Iris pigment epithelial cell (primary cell): Measurements from ENCODE around the gene MEIS2.

Source experiments
- DNase-seq: peaks from one replicate; pipeline ENCODE4 v3.0.0-alpha.2; 2011; ENCODE audit warnings: low read depth

Gene MEIS2

DNA sequence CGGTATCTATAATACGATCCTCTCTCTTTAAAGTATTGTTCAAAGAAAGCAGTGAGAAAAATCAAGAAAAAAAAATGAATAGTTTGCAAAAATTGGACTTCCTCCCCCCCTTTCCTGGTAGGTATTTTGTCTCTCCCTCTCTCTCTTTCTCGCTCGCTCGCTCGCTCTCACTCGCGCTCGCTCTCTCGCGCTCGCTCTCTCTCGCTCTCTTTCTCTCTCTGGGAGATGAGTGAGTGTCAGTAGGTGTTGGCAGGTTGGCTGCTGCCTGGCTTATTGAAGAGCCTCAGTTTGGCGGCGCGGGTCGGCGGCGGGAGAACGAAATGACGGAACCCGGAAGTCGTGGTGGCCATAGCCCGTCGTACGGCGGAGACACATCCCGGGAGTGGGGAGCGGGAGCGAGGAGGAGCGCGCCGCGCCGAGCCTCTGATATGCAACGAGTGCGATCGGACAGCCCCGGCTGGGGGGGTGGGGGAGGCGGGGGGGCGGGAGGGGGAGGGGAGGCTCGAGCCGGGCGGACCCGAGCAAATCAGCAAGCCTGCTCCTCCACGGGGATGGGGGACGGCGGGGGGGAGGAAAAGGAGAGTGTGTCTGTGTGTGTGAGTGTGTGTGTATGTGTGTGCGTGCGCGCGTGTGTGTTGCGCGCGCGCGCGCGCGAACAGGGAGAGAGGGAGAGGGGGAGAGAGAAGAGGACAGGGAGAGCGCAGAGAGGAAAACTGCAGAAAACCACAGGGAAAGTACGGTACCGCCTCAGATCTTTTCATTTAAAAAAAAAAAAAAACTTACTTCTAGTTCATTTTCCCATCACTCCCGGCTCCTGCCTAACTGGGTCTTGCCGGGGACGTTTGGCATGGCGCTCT is at the start of gene MEIS2:
TSS of gene MEIS2 (minus strand) at position 441 of the 857 bp plus-strand sequence. CDS start 1,083 bp downstream, outside the sequence.
- peak; percentile 90 for DNase-seq

DNA sequence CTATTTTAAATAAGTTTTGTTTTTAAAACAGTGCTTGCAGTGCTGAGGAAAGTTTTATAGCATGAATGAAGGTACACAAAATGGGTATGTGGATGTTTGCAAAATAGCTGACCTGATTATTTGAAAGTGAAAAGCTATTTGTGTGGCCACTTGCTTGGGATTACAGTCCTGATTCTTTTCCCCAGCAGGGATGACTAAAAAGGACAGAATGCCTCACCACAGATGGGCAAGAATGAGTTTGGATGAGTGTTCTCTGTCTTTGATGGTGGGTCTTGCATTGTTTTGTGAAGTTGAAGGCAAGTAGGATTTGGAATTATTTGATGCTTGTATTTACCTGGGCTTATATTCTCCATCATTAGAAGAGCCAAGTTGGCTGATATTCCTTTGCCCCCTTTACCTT is 48.8 kb upstream of the MEIS2 start:
- DNase-seq, result no peak

DNA sequence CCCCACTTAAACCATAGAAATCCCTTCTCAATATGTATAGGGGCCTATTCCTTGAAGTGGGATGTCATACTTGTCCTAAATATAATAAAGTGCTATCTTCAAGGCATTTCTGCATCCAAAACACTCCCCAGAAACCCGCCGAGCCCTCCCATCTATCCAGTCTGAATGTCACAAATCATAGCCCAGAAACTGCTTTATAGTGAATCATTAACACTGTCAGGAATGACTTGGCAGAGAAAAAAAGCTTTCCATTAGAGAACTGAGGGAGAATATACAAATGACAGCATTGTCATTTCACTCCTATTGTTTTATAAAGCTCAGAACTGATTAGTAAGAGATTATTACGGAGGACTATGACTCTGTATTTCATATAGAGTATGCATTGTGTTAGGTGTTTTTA is 48.4 kb upstream of the MEIS2 start:
- DNase-seq, result no peak

DNA sequence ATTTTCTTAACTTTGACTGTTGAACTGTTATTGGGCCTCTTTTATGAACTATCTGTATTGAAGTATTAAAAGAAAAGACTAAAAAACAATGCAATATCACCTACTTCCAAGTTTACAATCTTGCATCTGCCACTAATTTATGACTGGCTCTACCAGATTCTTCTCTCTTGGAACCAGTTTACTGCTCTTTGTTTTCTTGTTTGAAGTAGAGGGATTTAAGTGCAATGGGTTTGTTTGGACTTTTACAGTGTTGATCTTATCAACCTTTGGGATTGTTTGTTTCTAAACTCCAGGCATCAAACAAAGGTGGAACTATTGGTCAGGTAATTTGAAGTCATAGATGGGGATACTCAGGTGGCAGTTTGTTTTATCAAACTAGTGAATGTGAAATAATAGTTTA is 43.0 kb upstream of the MEIS2 start:
- no peak for DNase-seq

DNA sequence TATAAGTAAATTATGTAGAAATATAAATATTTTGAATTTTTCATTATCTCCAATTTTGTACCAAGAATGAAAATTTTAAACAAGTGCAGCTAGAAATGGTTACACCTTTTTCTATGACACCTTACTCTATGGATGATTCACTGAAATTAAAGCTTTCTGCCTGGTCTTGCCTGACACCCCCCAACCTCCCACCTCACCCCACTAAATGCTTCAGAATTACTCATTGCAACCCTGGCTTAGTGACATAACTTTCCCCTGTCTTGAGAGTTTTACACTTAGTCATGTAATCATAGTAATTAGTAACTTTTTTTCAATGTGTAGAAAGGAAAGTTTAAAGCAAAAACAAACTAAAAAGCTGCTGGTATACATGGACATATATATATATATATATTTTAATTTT is 42.0 kb upstream of the MEIS2 start:
- no peak for DNase-seq

DNA sequence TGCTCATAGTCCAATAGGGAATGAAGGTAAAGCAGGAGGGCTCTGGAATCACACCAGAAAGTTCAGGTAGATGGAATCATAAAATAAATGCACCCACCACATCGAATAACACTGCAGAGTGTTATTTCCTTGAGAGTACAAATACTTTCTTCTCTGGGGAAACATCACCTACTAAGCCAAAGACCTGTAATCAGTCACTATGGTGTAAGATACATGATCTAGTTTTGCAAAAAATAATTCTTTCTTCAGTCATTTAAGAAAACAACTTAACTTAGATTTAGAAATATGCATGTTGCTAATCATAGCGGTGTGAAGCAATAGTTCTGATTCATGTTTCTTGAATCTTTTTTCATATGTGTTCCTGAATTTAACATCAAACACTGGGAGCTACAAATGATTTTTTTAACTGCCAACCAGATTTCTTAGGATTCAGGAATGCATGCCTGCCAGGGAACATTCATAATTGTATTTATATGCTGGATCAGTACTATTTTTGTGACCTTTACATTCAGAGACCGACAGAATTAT is 40.2 kb upstream of the MEIS2 start:
- DNase-seq, result peak; percentile 21

DNA sequence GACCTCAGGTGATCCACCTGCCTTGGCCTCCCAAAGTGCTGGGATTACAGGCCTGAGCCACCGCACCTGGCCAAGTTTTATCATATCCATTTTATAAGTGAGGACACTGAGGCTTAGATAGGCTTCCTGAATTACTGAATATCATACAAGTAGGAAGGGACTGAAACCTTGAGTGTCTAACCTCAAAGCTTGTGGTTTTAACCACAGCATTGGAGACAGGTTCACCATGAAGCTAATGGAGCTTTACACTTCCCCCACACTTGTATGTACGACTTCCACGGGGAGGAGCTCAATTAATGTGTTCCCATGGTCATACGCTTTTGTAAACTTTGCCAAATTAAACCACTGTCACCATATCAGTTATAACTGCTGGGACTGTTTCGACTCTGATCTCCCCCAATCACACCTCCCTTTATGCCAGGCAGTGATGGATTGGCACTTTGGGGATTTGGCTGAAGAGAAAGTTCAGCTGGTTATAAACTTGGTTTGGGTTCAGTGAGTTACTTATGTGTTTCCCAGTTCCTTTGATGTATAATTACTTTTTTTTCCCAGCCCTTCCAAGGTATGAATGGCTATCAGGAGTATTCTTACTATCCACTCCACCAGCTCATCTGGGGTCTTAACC is 38.4 kb upstream of the MEIS2 start:
- no peak for DNase-seq

DNA sequence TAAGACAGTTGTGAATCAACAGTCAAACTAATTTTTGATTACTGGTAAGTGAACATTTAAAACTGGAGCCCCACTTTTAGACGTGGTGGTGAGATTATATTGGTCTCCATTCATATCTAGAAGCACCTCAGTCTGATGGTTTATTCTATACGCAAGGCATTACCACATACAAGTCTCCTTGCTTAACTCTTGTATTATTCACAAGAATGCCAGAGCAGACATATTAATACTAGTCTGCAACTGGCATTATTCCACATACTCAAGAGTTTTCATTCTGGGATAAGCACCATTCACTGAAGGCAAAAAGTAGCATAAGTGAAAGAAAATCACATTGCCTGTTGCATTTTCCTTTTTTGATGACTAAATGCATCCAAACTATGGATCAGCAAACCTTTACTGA is 36.9 kb upstream of the MEIS2 start:
- peak; percentile 25 for DNase-seq

DNA sequence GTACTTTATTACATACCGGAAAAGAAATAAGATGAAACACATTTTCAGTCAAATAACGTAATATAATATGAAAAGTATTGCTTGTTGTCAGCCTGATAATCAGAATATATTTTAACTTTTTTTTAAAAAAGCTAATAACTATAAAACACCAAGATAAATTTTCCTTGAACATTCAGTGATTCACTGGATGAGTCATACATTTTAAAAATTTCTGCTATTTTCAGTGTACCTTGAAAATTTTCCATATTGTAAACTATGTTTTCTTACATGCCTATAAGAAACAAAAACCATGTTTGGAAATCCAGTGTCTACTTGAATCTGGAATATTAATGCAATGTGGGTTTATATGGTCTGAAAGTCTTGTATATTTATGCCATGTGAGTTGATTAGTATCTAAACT is 36.3 kb upstream of the MEIS2 start:
- DNase-seq, result peak; percentile 47

DNA sequence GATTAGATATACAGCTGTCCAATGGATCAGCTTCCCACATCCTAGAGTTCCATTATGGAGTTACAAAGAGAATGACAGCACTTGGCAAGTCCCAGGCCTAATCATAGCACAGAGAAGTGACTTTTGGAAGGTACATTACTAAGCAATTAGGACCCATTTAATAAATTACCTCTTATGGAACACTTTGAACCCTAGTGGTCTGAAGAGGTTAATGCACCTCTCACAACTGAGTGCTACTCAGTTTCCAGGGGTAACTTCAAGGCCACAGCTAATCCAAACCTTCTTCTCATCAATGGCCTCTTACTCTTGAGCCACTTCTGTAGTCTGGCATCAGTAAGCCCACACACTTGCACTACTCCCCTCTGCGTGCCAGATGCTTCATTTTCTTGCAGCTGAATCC is 34.9 kb upstream of the MEIS2 start:
- peak; percentile 11 for DNase-seq

DNA sequence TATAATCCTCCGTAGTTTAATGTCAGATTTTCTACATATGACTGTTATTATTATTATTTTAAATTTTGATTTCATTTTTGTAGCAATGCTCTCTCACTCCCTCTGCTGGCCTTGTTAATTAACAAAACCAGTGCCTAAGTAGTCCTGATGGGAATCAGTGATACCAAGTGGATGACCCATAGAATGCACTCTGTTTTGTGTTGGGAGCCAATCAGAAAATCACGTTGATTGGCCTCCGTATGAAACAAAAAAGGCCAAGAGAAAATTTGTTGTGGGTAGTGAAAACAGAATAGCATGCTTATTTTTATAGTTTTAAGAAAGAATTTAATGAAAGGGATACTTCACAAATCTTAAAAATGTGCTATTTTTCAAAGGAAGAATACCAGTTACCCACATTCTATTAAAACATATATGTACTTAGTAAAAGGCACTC is 34.4 kb upstream of the MEIS2 start:
- DNase-seq, result peak; percentile 47

DNA sequence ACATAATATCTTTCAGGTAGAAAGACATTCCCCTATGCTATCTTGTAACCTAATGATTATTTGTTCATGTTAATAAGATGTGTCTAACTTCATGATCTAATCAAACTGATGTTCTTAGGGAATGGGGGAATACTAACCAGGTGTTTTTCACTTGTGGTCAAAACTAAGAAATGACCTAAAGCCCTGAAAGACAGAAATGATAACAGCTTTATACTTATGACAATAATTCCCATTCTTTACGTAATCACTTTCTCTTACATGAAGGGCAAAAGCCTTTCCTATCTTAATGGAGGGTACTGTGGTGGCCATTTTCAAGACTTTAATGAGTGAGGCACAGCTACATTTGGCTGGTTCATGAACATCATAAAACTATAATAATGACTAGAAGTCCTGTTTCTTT is 33.9 kb upstream of the MEIS2 start:
- DNase-seq, result no peak

DNA sequence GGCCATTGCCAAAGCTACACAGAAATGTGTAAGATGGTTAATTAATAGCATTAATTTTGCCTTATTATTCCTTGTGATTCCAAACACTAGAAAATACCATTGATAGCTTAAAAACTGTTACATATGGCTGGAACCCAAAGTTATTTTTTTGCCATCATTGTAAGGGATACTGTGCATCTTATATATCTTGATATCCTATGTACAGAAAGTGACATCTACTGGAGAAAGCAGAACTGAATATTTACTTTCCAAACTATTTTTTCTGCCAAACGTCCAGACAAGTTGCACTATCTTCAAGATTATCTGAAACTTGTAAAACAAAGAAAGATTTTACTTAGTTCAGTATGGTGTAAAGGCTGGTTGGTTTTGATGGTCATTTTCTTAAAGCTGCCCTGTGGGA is 33.3 kb upstream of the MEIS2 start:
- DNase-seq, result peak; percentile 17

DNA sequence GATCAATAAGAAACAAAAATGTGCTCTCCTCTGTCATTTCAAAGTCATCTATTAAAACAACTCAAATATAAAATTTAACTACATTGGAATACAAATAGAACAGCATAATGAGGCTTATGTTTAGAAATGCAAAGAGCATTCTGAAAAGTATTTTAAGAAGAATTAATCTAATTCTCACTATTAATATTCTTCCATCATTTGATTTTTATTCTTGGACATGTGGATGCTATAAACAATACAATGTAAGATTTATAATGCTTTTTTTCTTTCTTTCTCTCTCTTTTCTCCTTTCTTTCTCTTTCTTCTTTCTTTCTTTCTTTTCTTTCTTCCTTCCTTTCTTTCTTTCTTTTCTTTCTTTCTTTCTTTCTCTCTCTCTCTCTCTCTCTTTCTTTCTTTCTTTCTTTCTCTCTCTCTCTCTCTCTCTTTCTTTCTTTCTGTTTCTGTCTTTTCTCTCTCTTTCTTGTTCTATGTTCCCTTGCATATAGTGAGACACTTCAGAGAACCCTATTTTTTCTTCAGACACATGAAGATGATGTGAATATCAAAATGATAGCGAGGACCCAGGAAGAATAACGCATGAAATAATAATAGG is 32.6 kb upstream of the MEIS2 start:
- DNase-seq, result no peak

DNA sequence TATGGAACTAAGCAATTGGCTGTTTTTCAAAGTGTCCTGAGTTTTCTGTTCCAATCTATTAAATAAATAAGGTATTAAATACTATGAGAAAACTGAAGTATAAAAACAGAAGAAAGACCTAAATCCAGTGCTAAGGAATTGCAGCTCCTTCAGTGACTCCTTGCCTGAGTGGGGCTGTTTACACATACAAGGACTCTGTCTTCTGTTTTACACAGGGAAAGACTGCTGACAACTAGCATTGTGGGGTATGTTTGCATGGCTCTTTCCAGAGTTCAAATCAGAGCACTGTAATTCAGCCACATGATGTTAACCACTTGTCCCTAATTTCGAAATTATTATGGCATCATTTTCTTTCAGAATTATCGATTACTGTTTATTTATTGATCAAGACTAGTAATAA is 31.3 kb upstream of the MEIS2 start:
- DNase-seq, result no peak

DNA sequence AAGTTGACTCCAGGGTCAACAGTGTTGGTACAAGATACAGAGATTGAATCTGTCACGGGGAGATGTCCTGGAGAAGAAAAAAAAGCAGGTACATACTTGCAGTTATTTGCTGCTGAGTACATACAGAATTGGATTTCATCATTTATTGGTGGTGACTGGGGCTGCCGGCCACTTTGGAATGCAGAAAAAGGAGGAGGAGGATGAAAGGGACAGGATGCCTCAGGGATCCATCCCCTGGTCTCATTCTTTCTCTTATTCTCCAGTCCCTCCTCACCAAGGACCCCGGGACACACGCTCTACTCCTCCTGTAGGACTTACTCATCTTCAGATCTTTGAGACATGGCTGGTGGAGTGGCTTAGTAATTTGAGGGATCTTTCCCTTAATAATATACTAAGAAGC is 30.0 kb upstream of the MEIS2 start:
- DNase-seq, result no peak

DNA sequence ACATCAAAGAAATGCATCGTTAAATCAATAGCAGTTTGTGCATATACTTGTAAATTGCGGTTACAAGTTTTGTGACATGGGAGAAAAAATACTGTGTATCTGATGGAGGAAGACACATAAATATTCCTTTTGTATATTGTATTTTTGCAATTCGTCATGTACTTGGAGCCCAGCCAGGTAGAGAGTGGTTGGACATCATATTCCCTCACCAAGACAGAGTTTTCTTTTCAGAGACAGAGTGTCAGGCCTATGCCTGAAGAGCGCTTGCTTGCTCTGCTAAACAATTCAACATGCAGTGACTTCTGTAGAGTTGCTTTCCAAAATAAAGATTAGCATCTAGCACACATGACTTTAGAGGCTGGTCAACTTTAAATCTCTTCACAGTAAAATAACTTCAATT is 24.8 kb upstream of the MEIS2 start:
- DNase-seq, result no peak

DNA sequence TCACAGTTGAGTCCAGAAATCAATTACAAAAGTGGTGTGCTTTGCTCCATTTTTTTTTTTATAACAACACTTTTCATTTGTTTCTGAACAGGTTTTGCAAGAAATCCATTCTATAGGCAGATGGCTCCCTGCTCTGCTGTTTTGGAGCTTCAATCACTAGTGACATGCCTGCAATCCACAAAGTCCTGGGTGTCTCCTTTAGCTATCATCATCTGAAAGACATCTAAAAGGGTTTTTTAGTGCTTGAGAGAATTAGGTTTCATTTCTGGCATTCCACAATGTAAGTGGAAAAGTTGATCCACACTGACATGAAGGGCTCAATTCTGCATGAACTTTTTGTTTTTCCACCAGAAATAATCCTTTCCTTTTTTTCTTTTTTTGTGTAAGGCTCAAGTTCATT is 24.0 kb upstream of the MEIS2 start:
- no peak for DNase-seq

DNA sequence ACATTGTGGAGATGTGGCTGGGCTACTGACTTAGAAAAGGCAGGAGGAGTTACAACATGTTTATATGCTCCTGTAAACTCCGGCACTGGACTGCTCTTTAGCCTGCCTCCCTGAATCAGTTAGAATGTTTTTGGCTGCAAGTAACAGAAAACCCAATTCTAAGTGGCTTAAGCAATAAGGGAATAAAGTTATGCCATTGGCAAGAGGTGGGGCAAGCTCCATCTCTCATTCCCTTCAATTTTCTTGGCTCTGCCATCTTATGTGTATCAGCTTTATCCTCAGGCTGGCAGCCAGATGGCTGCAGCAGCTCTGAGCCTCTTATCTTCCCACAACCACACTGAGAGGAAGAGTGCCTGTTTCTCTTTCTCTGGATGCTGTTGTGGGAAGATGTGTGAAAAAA is 22.4 kb upstream of the MEIS2 start:
- DNase-seq, result no peak

DNA sequence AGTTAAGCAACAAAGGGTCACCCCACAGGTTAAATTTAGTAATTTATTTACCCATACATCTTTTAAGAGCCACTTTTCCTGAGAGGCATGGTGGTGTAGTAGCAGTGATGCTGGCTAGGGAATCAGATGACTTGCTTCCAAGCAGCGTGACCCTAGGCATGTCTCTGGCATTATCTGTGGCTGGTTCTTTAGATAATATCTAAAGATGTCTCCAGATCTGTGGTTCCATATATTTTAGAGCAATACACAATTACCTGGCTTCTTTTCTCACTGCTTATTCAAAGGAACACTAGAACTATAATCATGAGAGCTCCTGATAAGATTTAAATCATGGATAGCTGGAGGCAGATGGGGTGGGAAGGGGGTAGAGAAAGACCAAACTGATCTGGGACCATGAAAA is 21.1 kb upstream of the MEIS2 start:
- DNase-seq, result no peak

DNA sequence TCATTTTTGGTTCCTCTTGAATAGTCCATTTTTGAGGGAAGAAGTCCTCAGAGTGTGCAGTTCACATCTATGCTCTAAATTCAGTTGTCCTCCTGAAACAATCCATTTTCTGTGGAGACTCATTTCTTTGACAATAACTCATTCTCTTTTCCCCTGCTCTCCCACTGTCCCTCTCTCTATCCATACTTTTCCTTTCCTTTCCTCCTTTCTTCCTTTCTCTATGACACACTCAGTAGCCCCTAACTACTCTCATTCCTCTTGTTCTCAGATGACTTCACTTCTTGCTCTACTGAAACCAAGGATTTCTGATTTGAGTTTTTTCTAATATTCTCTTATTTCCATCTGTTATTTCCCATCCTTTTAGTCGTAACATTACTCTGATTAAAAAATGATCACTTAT is 16.7 kb upstream of the MEIS2 start:
- no peak for DNase-seq

DNA sequence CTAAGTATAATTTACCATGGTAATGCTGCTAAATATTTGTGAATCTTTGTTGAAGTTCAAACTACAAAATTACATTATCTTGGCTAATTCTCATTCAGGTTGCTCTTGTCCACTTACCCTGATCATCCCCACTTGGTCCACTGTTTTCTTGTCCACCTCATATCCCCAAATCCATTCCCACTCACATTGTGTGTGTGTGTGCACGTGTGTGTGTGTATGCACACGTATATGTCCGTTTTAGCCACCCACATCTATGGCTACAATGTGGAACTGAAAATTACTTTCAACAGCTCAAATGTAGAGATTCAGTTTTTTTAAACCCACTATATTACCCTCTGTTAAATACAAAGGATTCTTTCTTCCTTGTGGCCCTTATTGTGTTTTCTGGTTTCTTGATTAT is 15.2 kb upstream of the MEIS2 start:
- no peak for DNase-seq
